Ishikawa (cell line): Measurements from ENCODE around the gene HMGXB3.

Source experiments
- CEBPB ChIP-seq: IDR thresholded peaks from 2 replicates; pipeline ENCODE4 v1.6.1; 2012
- CREB1 ChIP-seq: IDR thresholded peaks from 2 replicates; pipeline ENCODE4 v1.6.1; 2012; ENCODE audit warnings: low read depth
- EGR1 ChIP-seq: IDR thresholded peaks from 2 replicates; pipeline ENCODE4 v1.6.1; 2012
- EP300 ChIP-seq: IDR thresholded peaks from 2 replicates; pipeline ENCODE4 v1.6.1; 2012; ENCODE audit warnings: borderline replicate concordance
- FOXM1 ChIP-seq: IDR thresholded peaks from 2 replicates; pipeline ENCODE4 v1.6.1; 2012; ENCODE audit warnings: low read depth, borderline replicate concordance
- NFIC ChIP-seq: IDR thresholded peaks from 2 replicates; pipeline ENCODE4 v1.6.1; 2012
- RAD21 ChIP-seq: IDR thresholded peaks from 2 replicates; pipeline ENCODE4 v1.6.1; 2012; ENCODE audit warnings: low read depth
- TAF1 ChIP-seq: IDR thresholded peaks from 2 replicates; pipeline ENCODE4 v1.6.1; 2012; ENCODE audit warnings: low read depth, mild to moderate bottlenecking
- TCF12 ChIP-seq: IDR thresholded peaks from 2 replicates; pipeline ENCODE4 v1.6.1; 2012; ENCODE audit warnings: low read depth
- TEAD4 ChIP-seq: IDR thresholded peaks from 2 replicates; pipeline ENCODE4 v1.6.1; 2012
- YY1 ChIP-seq: IDR thresholded peaks from 2 replicates; pipeline ENCODE4 v1.6.1; 2012; ENCODE audit warnings: low read depth
- ZBTB7A ChIP-seq: IDR thresholded peaks from 2 replicates; pipeline ENCODE4 v1.6.1; 2012; ENCODE audit warnings: low read depth
- TF ChIP-seq, protein P1 (sequence below): IDR thresholded peaks from 2 replicates; pipeline ENCODE4 v1.6.1; 2012
- TF ChIP-seq, protein P2 (sequence below): IDR thresholded peaks from 2 replicates; pipeline ENCODE4 v1.6.1; 2012
- TF ChIP-seq, protein P3 (sequence below): IDR thresholded peaks from 2 replicates; pipeline ENCODE4 v1.6.1; 2012; ENCODE audit warnings: low read depth, mild to moderate bottlenecking

The HMGXB3 gene

DNA sequence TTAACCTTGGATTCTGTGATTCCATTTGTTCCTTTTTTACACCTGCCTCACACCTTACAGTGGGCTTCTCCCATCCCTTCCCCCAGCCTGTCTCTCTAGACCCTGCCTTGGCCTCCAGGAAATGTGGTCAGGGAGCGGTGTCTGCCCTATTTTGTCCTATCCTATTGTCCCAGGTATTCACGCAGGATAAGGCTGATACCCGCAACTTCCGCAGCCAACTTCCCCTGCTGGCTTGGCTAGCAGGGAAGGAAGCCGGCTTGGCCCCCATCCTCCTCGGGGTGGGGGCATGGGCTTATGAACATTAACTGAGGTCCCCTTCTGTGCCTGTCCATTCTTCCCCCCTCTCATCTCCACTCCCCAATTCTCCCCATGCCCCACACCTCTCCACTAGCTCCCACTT lies 82.3 kb downstream of the HMGXB3 start:
- no peak for TF ChIP-seq ZBTB7A
- no peak for TF ChIP-seq EP300
- TF ChIP-seq, protein P1, sequence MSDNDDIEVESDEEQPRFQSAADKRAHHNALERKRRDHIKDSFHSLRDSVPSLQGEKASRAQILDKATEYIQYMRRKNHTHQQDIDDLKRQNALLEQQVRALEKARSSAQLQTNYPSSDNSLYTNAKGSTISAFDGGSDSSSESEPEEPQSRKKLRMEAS = no peak
- no peak for TF ChIP-seq CEBPB
- TF ChIP-seq RAD21 = no peak
- no peak for TF ChIP-seq TEAD4
- no peak for TF ChIP-seq TCF12
- TF ChIP-seq TAF1 = no peak
- no peak for TF ChIP-seq NFIC
- no peak for TF ChIP-seq YY1
- TF ChIP-seq, protein P2, sequence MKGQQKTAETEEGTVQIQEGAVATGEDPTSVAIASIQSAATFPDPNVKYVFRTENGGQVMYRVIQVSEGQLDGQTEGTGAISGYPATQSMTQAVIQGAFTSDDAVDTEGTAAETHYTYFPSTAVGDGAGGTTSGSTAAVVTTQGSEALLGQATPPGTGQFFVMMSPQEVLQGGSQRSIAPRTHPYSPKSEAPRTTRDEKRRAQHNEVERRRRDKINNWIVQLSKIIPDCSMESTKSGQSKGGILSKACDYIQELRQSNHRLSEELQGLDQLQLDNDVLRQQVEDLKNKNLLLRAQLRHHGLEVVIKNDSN = no peak
- TF ChIP-seq CREB1 = no peak
- no peak for TF ChIP-seq FOXM1
- TF ChIP-seq EGR1 = no peak
- TF ChIP-seq, protein P3, sequence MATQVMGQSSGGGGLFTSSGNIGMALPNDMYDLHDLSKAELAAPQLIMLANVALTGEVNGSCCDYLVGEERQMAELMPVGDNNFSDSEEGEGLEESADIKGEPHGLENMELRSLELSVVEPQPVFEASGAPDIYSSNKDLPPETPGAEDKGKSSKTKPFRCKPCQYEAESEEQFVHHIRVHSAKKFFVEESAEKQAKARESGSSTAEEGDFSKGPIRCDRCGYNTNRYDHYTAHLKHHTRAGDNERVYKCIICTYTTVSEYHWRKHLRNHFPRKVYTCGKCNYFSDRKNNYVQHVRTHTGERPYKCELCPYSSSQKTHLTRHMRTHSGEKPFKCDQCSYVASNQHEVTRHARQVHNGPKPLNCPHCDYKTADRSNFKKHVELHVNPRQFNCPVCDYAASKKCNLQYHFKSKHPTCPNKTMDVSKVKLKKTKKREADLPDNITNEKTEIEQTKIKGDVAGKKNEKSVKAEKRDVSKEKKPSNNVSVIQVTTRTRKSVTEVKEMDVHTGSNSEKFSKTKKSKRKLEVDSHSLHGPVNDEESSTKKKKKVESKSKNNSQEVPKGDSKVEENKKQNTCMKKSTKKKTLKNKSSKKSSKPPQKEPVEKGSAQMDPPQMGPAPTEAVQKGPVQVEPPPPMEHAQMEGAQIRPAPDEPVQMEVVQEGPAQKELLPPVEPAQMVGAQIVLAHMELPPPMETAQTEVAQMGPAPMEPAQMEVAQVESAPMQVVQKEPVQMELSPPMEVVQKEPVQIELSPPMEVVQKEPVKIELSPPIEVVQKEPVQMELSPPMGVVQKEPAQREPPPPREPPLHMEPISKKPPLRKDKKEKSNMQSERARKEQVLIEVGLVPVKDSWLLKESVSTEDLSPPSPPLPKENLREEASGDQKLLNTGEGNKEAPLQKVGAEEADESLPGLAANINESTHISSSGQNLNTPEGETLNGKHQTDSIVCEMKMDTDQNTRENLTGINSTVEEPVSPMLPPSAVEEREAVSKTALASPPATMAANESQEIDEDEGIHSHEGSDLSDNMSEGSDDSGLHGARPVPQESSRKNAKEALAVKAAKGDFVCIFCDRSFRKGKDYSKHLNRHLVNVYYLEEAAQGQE = no peak

DNA sequence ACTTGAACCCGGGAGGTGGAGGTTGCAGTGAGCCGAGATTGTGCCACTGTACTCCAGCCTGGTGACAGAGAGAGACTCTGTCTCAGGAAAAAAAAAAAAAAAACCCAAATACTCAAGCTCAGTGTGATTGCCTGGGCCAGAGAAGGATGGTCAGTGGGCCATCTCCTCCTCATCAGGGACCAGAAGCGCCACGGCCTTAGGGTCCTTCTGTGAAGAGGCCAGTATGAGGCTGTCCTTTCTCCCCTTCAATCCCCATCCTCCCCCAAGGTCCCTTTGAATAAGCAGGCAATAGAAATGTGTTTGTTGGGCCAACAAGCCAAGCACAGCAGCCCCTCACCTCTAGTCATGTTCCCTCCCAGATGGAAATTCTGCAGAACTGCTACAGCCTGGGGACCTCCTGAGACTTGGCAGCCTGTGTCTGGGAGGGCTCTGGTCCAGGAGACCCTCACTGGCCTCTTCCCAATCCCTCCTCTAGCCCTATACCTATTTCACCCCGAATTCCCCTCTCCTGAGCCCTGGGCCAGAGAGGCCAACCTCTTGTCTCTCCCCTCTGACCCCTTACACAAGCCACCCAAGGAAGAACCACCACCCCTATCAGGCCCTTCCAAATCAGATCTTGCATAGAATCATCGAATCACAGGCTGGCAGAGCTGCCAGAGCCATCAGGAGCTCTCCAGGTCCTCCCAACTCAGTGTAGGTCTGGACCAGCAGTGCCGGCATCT lies 84.8 kb downstream of the HMGXB3 start:
- TF ChIP-seq FOXM1 = no peak
- TF ChIP-seq CEBPB = no peak
- TF ChIP-seq EP300 = no peak
- TF ChIP-seq, protein P3 = no peak
- no peak for TF ChIP-seq CREB1
- TF ChIP-seq, protein P2 = no peak
- TF ChIP-seq TEAD4 = no peak
- TF ChIP-seq EGR1 = no peak
- no peak for TF ChIP-seq ZBTB7A
- TF ChIP-seq, protein P1 = no peak
- TF ChIP-seq NFIC = no peak

DNA sequence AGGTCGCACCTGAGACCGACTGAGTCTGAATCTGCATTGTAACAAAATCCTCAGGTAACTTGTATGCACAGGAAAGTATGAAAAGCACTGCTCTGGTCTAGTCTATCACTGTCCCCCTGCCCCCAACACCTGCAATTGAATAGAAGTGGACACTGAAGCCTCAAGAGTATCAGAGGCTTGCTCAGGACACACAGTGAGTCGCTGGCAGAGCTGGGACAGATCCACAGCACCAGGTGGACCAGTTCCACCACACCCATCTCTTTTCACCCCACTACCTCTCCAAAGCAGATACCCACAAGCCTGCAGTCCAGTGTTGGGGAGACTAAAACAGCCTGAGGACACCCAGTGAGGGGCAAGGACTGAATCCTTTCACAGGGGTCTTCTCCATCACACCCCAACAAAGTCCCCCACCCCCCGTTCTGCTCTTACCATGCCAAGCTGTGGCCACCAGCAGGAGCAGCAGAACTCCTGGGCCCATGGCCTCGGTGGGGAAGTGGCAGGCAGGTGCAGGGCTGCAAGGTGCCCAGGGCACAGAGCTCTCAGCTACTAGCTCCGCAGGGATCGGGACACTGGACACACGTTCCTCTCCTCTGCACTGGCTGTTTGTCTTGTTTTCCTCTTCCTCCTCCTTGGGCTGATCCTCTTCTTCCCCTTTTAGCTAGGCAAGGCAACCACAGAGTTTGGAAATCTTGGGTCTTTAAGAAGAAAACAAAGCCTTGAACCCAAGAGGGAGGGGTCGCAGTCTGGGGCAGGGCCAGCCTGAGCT lies 85.6 kb downstream of the HMGXB3 start, which contains the start of gene CSF1R:
CSF1R (minus strand) TSS at position 605 of the 766 bp plus-strand sequence; CDS start at position 478, 127 bp downstream.
- TF ChIP-seq YY1 = no peak
- TF ChIP-seq NFIC = no peak
- no peak for TF ChIP-seq CREB1
- no peak for TF ChIP-seq FOXM1
- TF ChIP-seq, protein P3 = no peak
- TF ChIP-seq TAF1 = no peak
- no peak for TF ChIP-seq CEBPB
- no peak for TF ChIP-seq RAD21

DNA sequence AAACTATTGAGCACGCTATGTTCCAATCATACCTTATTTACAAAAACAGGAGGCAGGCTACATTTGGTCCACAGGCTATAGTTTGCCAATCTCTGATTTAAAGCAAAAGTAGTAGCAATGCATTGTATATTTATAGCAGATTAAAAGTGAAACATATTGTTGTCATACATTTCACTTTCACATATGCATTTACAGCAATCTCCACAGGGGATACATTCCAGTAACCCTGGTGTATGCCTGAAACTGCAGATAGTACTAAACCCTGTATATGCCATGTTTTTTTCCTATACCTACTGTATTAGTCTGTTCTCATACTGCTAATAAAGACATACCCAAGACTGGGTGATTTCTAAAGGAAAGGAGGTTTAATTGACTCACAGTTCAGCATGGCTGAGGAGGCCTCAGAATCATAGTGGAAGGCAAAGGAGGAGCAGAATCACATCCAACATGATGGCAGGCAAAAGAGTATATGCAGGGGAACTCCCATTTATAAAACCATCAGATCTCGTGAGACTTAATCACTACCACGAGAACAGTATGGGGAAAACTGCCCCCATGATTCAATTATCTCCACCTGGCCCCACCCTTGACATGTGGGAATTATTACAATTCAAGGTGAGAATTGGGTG lies 91.7 kb downstream of the HMGXB3 start:
- TF ChIP-seq, protein P1 = no peak
- TF ChIP-seq TAF1 (no peak), YY1 (no peak), TCF12 (no peak), CEBPB (no peak), CREB1 (no peak), EP300 (no peak), RAD21 (no peak), TEAD4 (no peak), ZBTB7A (no peak), NFIC (no peak), FOXM1 (no peak), EGR1 (no peak)
- TF ChIP-seq, protein P2 = no peak
